ENCODE measurements around the gene GID4. TPM values are rescaled to one million over a fixed set of nuclear protein-coding genes. Genes with fewer than 3 reads are reported as not detected.
A peak's percentile ranks its signal among the peaks of the same experiment; 100 is the strongest.

GID4 gene
- total and polyA plus RNA-seq, 9 of the 15 experiments (the other 6 are each of a cell fraction or from before 2014, with no cell fraction given): 1.2 to 6.4 (median 3.7) TPM

GRCh38 chr17:18087610-18088491 is 48.6 kb downstream of the GID4 start, which contains the start of gene DRG2 (continued):
- TF ChIP-seq, protein P1, sequence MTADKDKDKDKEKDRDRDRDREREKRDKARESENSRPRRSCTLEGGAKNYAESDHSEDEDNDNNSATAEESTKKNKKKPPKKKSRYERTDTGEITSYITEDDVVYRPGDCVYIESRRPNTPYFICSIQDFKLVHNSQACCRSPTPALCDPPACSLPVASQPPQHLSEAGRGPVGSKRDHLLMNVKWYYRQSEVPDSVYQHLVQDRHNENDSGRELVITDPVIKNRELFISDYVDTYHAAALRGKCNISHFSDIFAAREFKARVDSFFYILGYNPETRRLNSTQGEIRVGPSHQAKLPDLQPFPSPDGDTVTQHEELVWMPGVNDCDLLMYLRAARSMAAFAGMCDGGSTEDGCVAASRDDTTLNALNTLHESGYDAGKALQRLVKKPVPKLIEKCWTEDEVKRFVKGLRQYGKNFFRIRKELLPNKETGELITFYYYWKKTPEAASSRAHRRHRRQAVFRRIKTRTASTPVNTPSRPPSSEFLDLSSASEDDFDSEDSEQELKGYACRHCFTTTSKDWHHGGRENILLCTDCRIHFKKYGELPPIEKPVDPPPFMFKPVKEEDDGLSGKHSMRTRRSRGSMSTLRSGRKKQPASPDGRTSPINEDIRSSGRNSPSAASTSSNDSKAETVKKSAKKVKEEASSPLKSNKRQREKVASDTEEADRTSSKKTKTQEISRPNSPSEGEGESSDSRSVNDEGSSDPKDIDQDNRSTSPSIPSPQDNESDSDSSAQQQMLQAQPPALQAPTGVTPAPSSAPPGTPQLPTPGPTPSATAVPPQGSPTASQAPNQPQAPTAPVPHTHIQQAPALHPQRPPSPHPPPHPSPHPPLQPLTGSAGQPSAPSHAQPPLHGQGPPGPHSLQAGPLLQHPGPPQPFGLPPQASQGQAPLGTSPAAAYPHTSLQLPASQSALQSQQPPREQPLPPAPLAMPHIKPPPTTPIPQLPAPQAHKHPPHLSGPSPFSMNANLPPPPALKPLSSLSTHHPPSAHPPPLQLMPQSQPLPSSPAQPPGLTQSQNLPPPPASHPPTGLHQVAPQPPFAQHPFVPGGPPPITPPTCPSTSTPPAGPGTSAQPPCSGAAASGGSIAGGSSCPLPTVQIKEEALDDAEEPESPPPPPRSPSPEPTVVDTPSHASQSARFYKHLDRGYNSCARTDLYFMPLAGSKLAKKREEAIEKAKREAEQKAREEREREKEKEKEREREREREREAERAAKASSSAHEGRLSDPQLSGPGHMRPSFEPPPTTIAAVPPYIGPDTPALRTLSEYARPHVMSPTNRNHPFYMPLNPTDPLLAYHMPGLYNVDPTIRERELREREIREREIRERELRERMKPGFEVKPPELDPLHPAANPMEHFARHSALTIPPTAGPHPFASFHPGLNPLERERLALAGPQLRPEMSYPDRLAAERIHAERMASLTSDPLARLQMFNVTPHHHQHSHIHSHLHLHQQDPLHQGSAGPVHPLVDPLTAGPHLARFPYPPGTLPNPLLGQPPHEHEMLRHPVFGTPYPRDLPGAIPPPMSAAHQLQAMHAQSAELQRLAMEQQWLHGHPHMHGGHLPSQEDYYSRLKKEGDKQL (CRISPR knock-in tag; IDR thresholded peaks at IDR 0.05; ENCODE audit: borderline replicate concordance): 0 out of 2 replicates have a peak, but pooled peaks have one; percentile 15
- TF ChIP-seq ETS1 (conservative IDR thresholded peaks at IDR 0.05; ENCODE audit: control insufficient read depth, low read depth, low read length) (peak; percentile 58; the same call in 1 of the 2 replicates), JUND (IDR thresholded peaks at IDR 0.05; ENCODE audit: borderline replicate concordance, low read depth, low read length) (peak; percentile 74), JUND (tag; IDR thresholded peaks at IDR 0.05; ENCODE audit: borderline replicate concordance, low read depth, low read length) (peak; percentile 33; the same call in 1 of the 3 replicates), GABPA (tag; conservative IDR thresholded peaks at IDR 0.05; ENCODE audit: low read depth) (peak; percentile 97), CEBPB (tag; IDR thresholded peaks at IDR 0.05) (no peak), ELF2 (CRISPR knock-in tag; IDR thresholded peaks at IDR 0.05) (peak; percentile 51; the same call in 1 of the 2 replicates), TAF9B (IDR thresholded peaks at IDR 0.05; ENCODE audit: partially characterized antibody) (peak; percentile 88), YBX1 (IDR thresholded peaks at IDR 0.05) (no peak), DMBX1 (CRISPR knock-in tag; IDR thresholded peaks at IDR 0.05; ENCODE audit: borderline replicate concordance) (peak; percentile 51; the same call in 1 of the 2 replicates), TRIM24 (IDR thresholded peaks at IDR 0.05) (peak in 1 of 2 experiments; percentile 98; a peak in 2 of 4 replicates), RBFOX2 (IDR thresholded peaks at IDR 0.05; ENCODE audit: low read depth, low read length) (peak; percentile 93), ZFP30 (CRISPR knock-in tag; IDR thresholded peaks at IDR 0.05; ENCODE audit: borderline replicate concordance) (no peak), SMARCA5 (IDR thresholded peaks at IDR 0.05) (peak; percentile 97)
- TF ChIP-seq, protein P2, sequence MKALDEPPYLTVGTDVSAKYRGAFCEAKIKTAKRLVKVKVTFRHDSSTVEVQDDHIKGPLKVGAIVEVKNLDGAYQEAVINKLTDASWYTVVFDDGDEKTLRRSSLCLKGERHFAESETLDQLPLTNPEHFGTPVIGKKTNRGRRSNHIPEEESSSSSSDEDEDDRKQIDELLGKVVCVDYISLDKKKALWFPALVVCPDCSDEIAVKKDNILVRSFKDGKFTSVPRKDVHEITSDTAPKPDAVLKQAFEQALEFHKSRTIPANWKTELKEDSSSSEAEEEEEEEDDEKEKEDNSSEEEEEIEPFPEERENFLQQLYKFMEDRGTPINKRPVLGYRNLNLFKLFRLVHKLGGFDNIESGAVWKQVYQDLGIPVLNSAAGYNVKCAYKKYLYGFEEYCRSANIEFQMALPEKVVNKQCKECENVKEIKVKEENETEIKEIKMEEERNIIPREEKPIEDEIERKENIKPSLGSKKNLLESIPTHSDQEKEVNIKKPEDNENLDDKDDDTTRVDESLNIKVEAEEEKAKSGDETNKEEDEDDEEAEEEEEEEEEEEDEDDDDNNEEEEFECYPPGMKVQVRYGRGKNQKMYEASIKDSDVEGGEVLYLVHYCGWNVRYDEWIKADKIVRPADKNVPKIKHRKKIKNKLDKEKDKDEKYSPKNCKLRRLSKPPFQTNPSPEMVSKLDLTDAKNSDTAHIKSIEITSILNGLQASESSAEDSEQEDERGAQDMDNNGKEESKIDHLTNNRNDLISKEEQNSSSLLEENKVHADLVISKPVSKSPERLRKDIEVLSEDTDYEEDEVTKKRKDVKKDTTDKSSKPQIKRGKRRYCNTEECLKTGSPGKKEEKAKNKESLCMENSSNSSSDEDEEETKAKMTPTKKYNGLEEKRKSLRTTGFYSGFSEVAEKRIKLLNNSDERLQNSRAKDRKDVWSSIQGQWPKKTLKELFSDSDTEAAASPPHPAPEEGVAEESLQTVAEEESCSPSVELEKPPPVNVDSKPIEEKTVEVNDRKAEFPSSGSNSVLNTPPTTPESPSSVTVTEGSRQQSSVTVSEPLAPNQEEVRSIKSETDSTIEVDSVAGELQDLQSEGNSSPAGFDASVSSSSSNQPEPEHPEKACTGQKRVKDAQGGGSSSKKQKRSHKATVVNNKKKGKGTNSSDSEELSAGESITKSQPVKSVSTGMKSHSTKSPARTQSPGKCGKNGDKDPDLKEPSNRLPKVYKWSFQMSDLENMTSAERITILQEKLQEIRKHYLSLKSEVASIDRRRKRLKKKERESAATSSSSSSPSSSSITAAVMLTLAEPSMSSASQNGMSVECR (CRISPR knock-in tag; IDR thresholded peaks at IDR 0.05): peak; percentile 79
